Testis (tissue), 2 donors: ENCODE data around the gene SPATA20.

Source experiments
- POLR2A ChIP-seq: fragments of 450-650 bp; IDR thresholded peaks from one replicate; pipeline ENCODE4 v1.6.1; 2017; ENCODE audit warnings: antibody characterized with exemption, mild to moderate bottlenecking, moderate library complexity
- TF ChIP-seq, protein P1 (sequence below), 3 experiments: fragments of 450-650 bp in 2 of 3; fragments of 200-600 bp in 1 of 3; sonication (generic) in 1 of 3; IDR thresholded peaks; one replicate each; pipeline ENCODE4 v1.5.1; 2016 to 2019; ENCODE audit warnings: antibody characterized with exemption in 3 of 3, mild to moderate bottlenecking in 2 of 3, moderate library complexity in 1 of 3

DNA sequence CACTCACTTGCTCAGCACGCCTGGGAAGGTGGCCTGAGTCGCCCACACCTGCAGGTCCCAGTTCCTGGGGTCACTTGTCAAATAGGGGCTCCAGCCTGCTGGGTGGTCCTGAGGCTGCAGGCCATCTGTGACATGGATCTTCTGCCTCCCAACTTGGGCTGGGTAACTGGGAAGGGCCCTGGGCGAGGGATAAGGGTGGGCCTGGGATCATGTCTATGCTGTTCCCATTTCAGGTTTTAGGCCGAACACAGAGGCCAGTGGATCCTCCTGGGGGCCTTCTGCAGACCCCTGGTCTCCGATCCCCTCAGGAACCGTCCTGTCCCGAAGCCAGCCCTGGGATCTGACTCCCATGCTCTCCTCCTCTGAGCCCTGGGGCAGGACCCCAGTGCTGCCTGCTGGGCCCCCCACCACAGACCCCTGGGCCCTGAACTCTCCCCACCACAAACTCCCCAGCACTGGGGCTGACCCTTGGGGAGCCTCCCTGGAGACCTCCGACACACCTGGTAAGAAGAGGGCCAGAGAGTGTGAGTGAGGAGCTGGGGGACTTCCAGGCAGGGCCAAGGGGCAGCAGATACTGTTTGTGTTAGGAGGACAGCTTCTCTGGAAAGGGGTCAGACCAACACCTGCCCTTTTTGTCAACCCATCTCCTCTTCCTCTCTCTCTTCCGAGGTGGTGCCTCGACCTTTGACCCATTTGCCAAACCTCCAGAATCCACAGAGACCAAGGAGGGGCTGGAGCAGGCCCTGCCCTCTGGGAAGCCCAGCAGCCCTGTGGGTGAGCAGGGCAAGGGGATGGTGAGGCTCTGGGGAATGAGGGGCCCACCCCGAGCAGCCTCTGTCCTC, 6.2 kb upstream of the SPATA20 start:
- TF ChIP-seq POLR2A: no peak
- TF ChIP-seq, protein P1, sequence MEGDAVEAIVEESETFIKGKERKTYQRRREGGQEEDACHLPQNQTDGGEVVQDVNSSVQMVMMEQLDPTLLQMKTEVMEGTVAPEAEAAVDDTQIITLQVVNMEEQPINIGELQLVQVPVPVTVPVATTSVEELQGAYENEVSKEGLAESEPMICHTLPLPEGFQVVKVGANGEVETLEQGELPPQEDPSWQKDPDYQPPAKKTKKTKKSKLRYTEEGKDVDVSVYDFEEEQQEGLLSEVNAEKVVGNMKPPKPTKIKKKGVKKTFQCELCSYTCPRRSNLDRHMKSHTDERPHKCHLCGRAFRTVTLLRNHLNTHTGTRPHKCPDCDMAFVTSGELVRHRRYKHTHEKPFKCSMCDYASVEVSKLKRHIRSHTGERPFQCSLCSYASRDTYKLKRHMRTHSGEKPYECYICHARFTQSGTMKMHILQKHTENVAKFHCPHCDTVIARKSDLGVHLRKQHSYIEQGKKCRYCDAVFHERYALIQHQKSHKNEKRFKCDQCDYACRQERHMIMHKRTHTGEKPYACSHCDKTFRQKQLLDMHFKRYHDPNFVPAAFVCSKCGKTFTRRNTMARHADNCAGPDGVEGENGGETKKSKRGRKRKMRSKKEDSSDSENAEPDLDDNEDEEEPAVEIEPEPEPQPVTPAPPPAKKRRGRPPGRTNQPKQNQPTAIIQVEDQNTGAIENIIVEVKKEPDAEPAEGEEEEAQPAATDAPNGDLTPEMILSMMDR (IDR thresholded peaks at IDR 0.05): no peak
